Measurements from ENCODE around the gene KRT20.
"Not testable (repeated sequence)": the region's sequence is repeated elsewhere in the genome, so short reads cannot be mapped to it uniquely, and the experiment has no call there.

KRT20 gene

DNA sequence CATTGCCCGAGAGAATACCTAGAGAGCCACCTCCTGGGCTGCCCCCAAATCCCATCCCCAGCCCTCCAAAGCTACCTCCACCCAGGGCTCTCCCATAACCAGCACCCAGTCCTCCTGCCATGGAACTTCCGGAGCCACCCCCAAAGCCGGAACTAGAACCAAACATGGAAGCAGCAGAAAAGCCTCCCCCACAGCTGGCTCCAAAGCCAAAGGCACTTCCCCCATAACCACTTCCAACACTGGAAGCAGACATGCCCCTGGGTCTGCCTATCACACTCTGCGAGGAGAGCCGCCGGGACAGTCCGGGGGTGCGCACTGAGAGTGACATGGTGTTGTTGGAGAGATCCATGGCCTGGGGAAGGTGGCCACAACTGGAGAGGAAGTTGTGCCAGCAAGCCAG lies 18.2 kb downstream of the KRT20 start, which contains the start of gene KRT12:
Gene KRT12 (minus strand): TSS at position 386 of the 400 bp plus-strand sequence. CDS start 37 bp downstream, at position 349.
- H3K4me2 ChIP-seq (ENCODE audit: low read length), result no peak within 1 kb of the TSS
- H3K27me3 ChIP-seq (ENCODE audit: control insufficient read depth, insufficient read depth, low read length), result no peaks in the 10 kb centered on the region
- no peaks in the 10 kb centered on the region for H3K36me3 ChIP-seq (ENCODE audit: insufficient read depth, low read length)
- no peak within 1 kb of the TSS for H3K9ac ChIP-seq (ENCODE audit: low read depth, low read length)
- no peak within 1 kb of the TSS for H3K4me3 ChIP-seq (ENCODE audit: low read length)
- no peaks in the 10 kb centered on the region for H3K9me3 ChIP-seq (replicated peaks; ENCODE audit: low read length)
- no peaks in the 10 kb centered on the region for H3K4me1 ChIP-seq (ENCODE audit: control insufficient read depth, insufficient read depth, low read length)

DNA sequence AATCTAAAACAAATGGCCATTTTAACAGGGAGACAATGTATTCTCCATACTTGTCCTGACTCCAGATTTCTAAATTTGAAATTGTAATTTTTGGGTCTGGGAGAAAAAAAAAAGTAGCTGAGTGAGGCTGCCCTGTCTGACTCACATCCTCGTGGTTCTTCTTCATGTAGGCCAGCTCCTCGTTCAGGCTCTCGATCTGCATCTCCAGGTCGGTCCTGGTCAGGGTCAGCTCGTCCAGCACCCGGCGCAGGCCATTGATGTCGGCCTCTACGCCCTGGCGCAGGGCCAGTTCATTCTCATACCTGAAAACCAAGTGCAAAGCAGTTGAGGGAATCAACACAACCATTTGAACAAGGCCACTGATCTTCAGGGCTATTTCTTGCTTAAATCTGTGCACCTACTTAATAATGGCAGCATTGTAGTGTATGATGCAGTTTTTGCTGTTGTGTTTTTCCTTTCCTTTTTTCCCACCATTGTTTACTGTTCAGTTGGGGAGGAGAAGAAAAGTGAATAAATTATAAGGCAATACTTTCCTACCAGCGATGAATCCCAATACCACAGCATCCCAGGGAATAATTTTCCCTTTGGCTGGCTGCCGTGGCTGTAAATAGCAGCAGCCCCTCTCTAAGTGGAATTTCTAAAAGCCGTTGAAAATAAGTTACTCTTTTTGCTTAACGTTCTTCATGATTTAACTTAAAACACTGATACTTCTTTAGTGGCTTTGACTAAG lies 20.2 kb downstream of the KRT20 start:
- no peaks in the 10 kb centered on the region for H3K9me3 ChIP-seq (replicated peaks; ENCODE audit: low read length)
- no peaks in the 10 kb centered on the region for H3K27me3 ChIP-seq (ENCODE audit: control insufficient read depth, insufficient read depth, low read length)
- no peak overlapping the region for H3K4me2 ChIP-seq (ENCODE audit: low read length)
- H3K36me3 ChIP-seq (ENCODE audit: insufficient read depth, low read length), result no peaks in the 10 kb centered on the region
- no peak overlapping the region for H3K9ac ChIP-seq (ENCODE audit: low read depth, low read length)
- no peak overlapping the region for H3K4me3 ChIP-seq (ENCODE audit: low read length)
- H3K4me1 ChIP-seq (ENCODE audit: control insufficient read depth, insufficient read depth, low read length), result no peaks in the 10 kb centered on the region

DNA sequence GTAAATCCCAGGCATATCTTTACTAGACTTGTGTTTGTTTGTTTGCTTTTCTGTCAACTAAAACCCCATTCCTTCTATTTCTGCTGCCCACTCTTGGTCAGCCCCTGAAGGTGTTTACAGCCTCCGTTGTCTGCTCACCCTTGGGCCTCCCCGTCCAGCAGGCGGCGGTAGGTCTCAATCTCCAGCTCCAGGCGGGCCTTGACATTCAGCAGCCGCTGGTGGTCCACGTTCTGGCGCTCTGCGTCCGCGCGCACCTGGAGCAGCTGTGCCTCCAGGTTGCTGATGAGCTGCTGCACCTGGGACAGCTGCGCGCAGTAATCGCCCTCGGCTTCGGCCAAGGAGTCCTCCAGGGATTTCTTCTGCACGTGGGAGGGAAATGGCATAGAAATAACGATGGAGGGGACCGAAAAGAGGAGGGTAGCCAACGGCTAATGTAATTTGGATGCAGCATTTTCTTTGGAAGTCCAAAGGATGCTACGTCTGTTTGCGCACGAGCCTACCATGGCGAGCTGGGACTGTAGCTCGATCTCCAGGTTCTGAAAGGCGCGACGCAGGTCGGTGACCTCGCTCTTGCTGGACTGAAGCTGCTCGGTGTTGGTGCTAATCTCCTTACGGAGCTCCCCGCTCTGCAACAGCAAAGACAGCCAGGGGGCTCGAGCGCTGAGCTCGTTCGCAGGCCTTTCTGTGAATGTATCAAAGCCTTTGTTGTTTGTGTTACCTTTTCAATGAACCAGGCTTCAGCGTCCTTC lies 21.9 kb downstream of the KRT20 start:
- Histone ChIP-seq H3K36me3 (ENCODE audit: insufficient read depth, low read length) (no peaks in the 10 kb centered on the region), H3K4me1 (ENCODE audit: control insufficient read depth, insufficient read depth, low read length) (no peaks in the 10 kb centered on the region), H3K9me3 (replicated peaks; ENCODE audit: low read length) (no peaks in the 10 kb centered on the region), H3K4me3 (ENCODE audit: low read length) (no peak overlapping the region), H3K27me3 (ENCODE audit: control insufficient read depth, insufficient read depth, low read length) (no peaks in the 10 kb centered on the region), H3K9ac (ENCODE audit: low read depth, low read length) (no peak overlapping the region), H3K4me2 (ENCODE audit: low read length) (no peak overlapping the region)

DNA sequence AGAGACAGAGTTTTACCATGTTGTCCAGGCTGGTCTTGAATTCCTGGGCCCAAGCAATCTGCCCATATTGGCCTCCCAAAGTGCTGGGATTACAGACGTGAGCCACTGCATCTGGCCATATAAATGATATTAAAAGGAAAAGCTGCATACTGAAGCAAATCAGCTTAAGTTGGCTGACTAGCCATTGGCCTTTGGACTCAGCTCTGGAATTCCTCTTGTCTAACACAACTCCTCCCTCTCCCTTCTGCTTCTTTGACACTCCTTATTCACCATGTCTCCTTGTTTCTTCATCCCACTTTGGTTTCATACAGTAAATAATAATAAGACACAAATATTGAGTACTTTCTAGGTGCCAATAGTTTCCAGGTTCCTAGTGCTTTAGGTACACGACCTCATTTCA lies 25.5 kb downstream of the KRT20 start:
- Histone ChIP-seq H3K4me1 (ENCODE audit: control insufficient read depth, insufficient read depth, low read length) (peaks cover 10% of the 10 kb centered on the region), H3K9ac (ENCODE audit: low read depth, low read length) (no peak overlapping the region), H3K9me3 (replicated peaks; ENCODE audit: low read length) (no peaks in the 10 kb centered on the region), H3K27me3 (ENCODE audit: control insufficient read depth, insufficient read depth, low read length) (no peaks in the 10 kb centered on the region), H3K4me3 (ENCODE audit: low read length) (no peak overlapping the region), H3K4me2 (ENCODE audit: low read length) (no peak overlapping the region), H3K36me3 (ENCODE audit: insufficient read depth, low read length) (no peaks in the 10 kb centered on the region)

DNA sequence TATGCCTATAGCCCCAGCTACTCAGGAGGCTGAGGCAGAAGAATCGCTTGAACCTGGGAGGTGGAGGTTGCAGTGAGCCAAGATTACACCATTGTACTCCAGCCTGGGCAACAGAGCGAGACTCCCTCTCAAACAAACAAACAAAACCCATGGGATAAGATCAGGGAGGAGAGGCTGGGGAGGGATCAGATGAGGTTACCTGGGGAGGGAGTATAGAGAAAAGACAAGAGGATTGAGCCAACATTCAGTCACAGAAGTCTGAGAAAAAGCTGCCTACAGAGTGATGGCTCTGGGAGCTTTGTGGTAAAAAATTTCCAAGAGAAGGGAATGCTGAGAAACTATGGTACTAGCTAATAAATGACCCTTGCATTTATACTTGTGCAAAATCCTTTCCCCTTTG lies 26.4 kb downstream of the KRT20 start:
- H3K36me3 ChIP-seq (ENCODE audit: insufficient read depth, low read length); H3K4me3 ChIP-seq (ENCODE audit: low read length); H3K27me3 ChIP-seq (ENCODE audit: control insufficient read depth, insufficient read depth, low read length); H3K4me2 ChIP-seq (ENCODE audit: low read length); H3K9ac ChIP-seq (ENCODE audit: low read depth, low read length); H3K9me3 ChIP-seq (replicated peaks; ENCODE audit: low read length): not testable (repeated sequence)
- peaks cover 13% of the 10 kb centered on the region for H3K4me1 ChIP-seq (ENCODE audit: control insufficient read depth, insufficient read depth, low read length)

DNA sequence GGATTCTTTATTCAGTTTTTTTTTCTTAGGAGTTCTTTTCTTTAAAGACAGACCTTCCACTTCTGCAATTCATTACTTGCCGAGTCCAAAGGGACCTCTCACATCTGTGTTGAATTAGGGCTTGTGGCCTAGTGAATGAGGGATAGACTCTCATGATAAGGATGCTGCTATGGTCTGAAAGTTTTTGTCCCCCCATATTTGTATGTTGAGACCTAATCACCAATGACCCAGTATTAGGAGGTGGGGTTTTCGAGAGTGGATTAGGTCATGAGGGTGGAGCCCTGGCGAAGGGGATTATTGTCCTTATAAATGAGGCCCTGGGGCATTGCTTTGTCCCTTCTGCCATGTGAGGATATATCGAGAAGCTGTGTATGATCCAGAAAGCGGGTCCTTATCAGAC lies 27.5 kb downstream of the KRT20 start:
- H3K4me2 ChIP-seq (ENCODE audit: low read length), result no peak overlapping the region
- no peaks in the 10 kb centered on the region for H3K9me3 ChIP-seq (replicated peaks; ENCODE audit: low read length)
- no peaks in the 10 kb centered on the region for H3K36me3 ChIP-seq (ENCODE audit: insufficient read depth, low read length)
- H3K9ac ChIP-seq (ENCODE audit: low read depth, low read length), result peak overlapping the region; percentile 18
- no peak overlapping the region for H3K4me3 ChIP-seq (ENCODE audit: low read length)
- H3K27me3 ChIP-seq (ENCODE audit: control insufficient read depth, insufficient read depth, low read length), result no peaks in the 10 kb centered on the region
- peaks cover 13% of the 10 kb centered on the region for H3K4me1 ChIP-seq (ENCODE audit: control insufficient read depth, insufficient read depth, low read length)

DNA sequence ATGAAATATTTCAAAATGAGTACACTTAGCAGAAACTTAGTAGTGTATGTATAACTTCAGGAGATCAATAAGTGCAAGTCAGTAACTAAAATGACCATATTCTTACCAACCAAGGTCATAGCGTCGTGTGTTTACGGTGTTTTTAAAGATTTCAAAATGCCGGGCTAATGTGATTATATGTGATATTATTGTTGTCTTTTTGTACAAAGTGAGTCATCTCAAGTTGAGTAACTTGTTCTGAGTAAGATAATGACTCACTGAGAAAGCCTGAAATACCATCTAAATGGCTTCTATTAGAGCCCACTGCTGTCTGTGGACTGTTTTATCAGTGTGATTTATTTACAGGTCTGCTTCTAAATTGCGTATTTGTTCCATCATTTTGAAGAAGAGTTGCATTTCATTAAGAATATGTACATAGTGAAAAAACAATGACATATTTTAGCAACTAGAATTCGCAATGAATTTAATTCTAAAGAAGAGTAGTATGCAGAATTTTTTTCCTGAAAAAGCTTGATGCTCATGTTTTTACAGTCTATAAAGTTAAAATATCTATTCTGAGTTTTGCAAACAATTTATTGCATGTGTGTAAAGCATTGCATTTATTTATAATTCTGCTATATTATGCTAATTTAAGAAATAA lies 30.7 kb downstream of the KRT20 start:
- Histone ChIP-seq H3K4me2 (ENCODE audit: low read length) (peak overlapping the region; percentile 47), H3K4me1 (ENCODE audit: control insufficient read depth, insufficient read depth, low read length) (peaks cover 25% of the 10 kb centered on the region), H3K9ac (ENCODE audit: low read depth, low read length) (no peak overlapping the region), H3K9me3 (replicated peaks; ENCODE audit: low read length) (no peaks in the 10 kb centered on the region), H3K36me3 (ENCODE audit: insufficient read depth, low read length) (no peaks in the 10 kb centered on the region), H3K27me3 (ENCODE audit: control insufficient read depth, insufficient read depth, low read length) (no peaks in the 10 kb centered on the region), H3K4me3 (ENCODE audit: low read length) (no peak overlapping the region)

DNA sequence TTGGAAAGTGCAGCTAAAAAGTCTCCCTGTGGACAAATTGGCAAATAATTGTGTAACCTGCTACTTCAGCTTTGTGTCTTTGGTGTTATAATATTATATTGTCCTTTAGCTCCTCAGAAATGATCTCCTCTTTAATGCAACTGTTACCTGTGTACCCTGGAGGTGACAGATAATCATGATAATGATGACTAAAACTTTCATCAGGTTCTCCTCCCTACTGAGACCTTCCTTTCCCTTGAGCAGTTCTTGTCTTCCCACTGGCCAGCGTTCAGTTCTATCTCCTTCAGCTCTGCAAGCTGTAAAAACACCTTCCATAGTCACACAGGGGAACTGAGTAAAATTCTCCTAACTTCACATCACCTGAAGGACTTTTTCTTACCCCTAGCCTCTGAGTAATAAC lies 32.7 kb downstream of the KRT20 start:
- Histone ChIP-seq H3K36me3 (ENCODE audit: insufficient read depth, low read length) (no peaks in the 10 kb centered on the region), H3K4me3 (ENCODE audit: low read length) (no peak overlapping the region), H3K4me2 (ENCODE audit: low read length) (no peak overlapping the region), H3K27me3 (ENCODE audit: control insufficient read depth, insufficient read depth, low read length) (no peaks in the 10 kb centered on the region), H3K9me3 (replicated peaks; ENCODE audit: low read length) (no peaks in the 10 kb centered on the region), H3K4me1 (ENCODE audit: control insufficient read depth, insufficient read depth, low read length) (peaks cover 22% of the 10 kb centered on the region), H3K9ac (ENCODE audit: low read depth, low read length) (no peak overlapping the region)

DNA sequence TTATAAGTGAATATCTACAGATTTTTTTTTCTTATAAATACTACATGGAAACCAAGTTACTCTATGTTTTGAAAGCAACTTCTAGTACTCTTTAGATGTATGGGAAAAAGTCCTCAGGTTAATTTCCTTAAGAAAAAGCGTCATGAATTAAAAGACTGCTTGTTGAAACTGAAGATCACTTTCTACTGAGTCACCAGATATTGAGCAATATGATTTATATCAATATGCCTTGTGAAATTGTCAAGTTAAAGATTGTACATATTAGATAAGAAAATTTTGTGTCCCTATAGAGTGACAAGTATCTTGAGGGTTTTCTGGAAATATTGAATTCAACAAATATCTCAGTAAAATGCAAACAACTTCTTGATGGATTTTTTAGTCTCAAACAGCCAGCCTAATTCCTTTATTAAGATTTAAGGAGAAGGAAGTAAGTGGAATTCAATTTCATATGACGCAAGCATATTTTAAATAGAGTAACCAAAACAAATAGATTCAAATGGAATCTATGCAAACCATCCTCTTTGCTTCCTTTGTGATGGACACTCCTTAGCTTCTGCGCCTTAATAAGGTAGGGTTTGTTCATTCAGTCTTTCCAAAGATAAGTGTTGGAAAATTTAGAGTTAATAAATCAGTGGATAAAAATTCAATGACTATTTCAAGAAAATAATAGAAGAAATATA lies 34.6 kb downstream of the KRT20 start:
- no peaks in the 10 kb centered on the region for H3K9me3 ChIP-seq (replicated peaks; ENCODE audit: low read length)
- H3K4me2 ChIP-seq (ENCODE audit: low read length), result peak overlapping the region; percentile 12
- H3K27me3 ChIP-seq (ENCODE audit: control insufficient read depth, insufficient read depth, low read length), result no peaks in the 10 kb centered on the region
- H3K36me3 ChIP-seq (ENCODE audit: insufficient read depth, low read length), result no peaks in the 10 kb centered on the region
- no peak overlapping the region for H3K9ac ChIP-seq (ENCODE audit: low read depth, low read length)
- H3K4me3 ChIP-seq (ENCODE audit: low read length), result no peak overlapping the region
- H3K4me1 ChIP-seq (ENCODE audit: control insufficient read depth, insufficient read depth, low read length), result peaks cover 22% of the 10 kb centered on the region

DNA sequence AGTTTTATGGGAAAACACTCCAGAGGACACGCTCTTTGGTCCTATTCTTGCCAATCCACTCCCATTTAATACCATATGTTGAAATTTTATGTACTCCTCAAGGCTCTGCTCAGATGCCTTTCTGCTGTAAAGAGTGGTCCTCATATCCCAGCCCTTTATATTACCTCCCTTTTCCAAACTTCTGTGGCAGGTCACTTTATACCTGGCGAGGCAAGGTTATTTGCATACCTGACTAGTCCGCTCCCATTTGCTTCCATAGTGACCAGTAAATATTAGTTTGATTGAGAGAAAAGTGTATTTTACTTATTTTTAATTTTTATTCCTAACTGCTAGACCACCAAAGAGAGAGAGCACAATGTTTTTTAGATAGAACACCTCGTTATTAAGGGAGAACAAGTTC lies 35.3 kb downstream of the KRT20 start:
- H3K36me3 ChIP-seq (ENCODE audit: insufficient read depth, low read length), result no peaks in the 10 kb centered on the region
- H3K4me1 ChIP-seq (ENCODE audit: control insufficient read depth, insufficient read depth, low read length), result peaks cover 17% of the 10 kb centered on the region
- no peaks in the 10 kb centered on the region for H3K9me3 ChIP-seq (replicated peaks; ENCODE audit: low read length)
- H3K9ac ChIP-seq (ENCODE audit: low read depth, low read length), result no peak overlapping the region
- H3K4me3 ChIP-seq (ENCODE audit: low read length), result no peak overlapping the region
- no peak overlapping the region for H3K4me2 ChIP-seq (ENCODE audit: low read length)
- no peaks in the 10 kb centered on the region for H3K27me3 ChIP-seq (ENCODE audit: control insufficient read depth, insufficient read depth, low read length)

DNA sequence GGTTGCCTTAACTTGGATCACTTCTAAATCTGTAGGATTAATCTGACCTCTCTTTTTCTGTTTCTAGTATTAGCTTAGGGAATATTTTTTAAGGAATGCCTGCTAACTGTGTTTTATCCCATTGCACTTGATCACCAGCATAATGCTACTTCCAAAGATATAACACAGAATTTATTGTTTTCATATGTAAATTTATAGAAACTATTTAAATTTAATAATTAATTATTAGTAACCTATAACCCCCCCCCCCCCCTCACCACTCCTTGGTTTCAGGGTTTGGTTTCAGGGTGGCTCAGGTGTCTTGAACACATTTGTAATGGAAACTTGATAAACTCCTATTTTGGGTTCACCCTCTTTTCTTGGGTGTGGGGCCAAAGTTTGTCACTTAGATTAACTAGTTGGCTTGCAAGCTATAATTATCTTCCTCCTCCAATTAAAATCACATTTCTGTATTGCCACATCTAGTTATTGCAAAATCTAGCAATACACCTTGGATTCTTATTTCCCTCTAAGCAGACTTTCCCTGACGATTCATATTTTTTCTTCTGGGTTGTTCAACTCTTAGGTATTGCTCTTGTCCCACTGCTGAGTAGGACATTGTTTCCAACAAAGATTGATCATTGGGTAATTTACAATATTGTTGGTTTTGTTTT lies 36.3 kb downstream of the KRT20 start:
- Histone ChIP-seq H3K4me2 (ENCODE audit: low read length) (no peak overlapping the region), H3K4me1 (ENCODE audit: control insufficient read depth, insufficient read depth, low read length) (peaks cover 13% of the 10 kb centered on the region), H3K4me3 (ENCODE audit: low read length) (no peak overlapping the region), H3K9me3 (replicated peaks; ENCODE audit: low read length) (no peaks in the 10 kb centered on the region), H3K27me3 (ENCODE audit: control insufficient read depth, insufficient read depth, low read length) (no peaks in the 10 kb centered on the region), H3K36me3 (ENCODE audit: insufficient read depth, low read length) (no peaks in the 10 kb centered on the region), H3K9ac (ENCODE audit: low read depth, low read length) (no peak overlapping the region)
